Measurements from ENCODE around the gene MFAP3L.
"Not testable (repeated sequence)": the region's sequence is repeated elsewhere in the genome, so short reads cannot be mapped to it uniquely, and the experiment has no call there.

The MFAP3L gene

DNA sequence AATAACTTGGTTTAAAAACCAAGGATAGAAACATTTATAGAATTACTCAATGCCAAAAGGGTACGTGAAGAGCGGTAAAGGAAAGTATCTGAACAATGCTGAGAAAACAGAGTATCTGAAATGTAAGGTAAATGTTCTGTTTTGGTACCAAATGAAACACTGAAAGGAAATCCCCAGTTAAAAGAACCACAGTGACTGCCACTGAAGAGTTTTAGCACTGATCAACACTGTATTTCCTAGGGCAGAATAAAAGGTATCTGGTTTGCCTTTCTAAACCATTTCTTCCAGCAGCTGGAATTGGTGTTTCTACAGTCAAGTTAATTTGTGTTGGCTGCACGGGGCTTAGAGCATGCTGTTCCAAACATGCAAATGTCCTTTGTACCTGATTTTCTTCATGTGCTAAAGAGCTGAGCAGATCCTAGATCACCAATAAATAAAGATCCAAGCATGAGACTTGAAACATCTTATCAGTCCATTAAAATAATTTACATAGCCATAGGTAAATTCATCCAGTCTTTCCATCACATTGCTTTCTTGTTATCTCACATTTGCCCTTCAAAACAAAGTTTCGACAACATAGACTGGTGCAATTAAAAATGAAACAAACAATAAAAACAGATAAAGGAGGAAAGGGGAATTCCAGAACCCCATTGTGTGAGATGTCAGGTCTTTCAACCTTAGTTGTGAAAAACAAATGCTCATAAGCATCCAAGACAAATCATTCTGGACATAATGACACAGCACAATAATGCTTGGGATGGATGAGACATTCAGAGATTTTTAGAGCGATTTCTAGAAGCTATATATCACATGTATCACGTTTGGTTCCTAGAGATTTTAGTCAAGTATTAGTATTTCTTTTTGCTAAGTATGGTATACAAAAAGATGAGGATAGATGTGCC, 38.6 kb downstream of the MFAP3L start:
- no peak for DNase-seq (ENCODE audit: low spot score)

DNA sequence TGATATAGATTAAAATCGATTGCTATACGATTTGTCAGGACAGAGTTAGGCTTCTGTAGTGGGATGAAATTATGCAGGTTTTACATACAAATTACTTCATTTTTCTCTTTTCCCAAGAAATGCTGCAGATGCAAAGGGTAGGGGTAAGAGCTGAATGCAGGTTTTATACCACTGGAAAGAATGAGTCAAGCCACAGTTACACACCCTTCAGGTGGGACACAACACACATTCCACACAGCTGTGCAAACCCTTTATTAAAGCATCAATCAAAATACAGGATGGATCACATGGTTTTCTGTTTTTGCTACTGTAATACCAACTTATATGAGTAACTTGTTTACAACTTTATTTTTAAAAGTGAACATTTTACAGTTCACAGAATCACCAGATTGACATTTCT, 39.8 kb downstream of the MFAP3L start:
- no peak for DNase-seq (ENCODE audit: low spot score)

DNA sequence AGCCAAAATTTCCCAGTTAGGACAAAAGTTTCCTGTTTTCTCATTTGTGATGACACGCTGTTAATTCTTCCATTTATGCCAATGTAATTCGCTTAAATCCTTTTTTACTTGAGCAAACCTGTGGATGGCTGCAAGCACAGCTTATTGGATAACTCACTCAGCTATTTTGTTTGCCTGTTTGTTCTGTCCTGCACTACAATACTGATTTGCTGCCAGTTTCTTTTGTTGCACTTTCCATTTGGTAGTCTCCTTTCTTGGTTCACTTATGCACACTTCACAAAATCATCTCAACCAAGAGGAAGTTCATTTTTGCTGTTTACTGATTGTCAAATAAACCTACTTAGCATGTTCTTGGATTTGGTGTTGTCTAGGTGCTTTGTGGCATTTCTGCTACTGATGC, 40.3 kb downstream of the MFAP3L start:
- DNase-seq (ENCODE audit: low spot score), result no peak

DNA sequence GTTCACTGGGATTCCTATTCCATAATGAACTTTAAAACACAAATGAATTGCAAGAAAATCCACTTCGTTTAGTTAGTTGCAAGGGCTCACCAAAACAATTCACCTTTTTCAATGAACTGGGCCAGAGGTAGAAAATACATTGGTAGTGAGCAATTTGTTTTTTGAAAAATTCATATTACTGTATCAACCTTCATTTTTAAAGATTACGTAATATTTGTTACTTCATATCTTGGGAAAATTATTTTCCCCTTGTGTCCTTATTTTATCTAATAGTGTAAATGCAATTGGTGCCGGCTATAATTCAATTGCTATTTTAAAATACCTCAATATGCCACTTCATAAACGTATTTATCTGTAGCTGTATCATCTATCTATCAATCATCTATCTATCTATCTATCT, 41.5 kb downstream of the MFAP3L start:
- DNase-seq (ENCODE audit: low spot score), result no peak

DNA sequence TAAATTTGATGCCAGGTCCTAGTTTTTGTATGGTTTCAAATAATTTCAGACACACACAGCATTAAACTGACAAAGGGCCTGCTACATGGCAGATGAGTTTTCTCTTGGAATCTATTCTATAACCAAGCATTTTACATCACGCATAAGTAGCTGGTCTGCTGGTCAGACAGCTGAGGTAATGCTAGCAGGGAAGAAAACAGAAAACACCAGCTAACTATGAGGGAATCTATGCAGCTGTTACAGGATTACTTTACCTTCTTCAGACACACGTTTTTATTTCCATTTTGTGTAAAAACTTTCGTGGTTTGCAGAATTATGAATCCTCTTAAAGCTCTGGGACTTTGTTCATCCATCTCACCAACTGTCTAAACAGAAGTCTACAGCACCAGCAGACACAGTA, 42.0 kb downstream of the MFAP3L start:
- no peak for DNase-seq (ENCODE audit: low spot score)

DNA sequence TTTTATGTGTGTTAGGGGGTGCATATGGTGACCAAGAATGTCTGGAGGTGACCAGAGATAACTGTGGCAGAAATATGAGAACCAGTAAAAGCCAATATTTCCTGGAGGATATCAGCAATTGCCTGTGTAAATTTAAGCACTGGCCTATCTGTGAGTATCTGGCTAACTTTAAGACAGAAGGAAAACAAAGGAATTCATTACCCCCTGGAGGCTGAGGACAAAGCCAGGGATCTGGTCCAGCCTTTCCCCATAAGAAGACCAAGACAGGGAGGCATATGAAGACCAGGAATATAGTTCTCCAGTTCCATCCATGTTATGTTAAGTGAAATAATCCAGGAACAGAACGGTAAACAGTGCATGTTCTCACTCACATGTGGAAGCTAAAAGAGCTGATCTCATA, 49.2 kb downstream of the MFAP3L start:
- no peak for DNase-seq (ENCODE audit: low spot score)

DNA sequence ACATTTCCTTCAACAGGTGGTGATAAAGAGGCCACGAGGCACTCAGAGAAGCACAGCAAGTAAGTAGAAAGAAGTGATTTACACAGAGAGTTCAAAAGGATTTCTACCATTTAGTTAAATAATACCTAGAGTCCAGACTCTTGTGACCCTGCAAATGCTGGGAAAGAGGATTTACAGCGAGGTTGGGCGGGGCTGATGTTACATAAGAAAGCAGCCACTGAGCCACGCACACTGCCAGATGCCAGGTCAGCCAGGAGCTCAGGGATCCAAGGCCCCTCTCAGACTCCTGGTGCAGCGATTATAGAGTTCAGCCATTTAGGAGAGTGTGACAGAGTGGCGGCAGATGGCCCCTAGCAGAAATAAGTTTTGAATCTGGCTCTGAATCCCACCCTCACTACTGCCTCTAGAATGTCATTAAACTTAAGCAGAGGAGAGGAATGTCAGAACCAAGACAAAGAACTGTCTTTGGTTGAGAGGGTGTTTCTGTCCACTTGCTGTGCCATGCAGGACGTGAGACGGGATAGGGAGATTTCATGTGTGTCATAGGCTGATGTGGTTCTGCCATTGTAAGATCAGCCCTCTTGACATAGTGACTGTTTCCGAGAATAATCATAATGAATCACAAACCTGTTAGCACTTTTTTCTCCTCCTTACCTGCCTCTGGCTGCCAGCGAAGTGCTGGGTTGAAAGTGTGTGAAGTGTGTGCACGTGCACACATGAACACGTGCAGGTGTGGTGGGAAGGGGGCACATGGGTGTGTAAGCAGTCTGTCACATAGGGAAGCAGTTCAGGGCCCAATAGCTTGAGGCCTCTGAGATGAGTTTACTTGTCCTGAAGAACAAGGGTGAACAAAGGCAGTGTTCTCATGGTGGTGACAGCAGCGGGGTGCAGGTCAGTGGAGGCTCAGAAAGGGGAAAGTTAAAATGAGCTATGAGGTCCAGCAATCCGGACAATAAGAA, 50.1 kb downstream of the MFAP3L start:
- no peak for DNase-seq (ENCODE audit: low spot score)

DNA sequence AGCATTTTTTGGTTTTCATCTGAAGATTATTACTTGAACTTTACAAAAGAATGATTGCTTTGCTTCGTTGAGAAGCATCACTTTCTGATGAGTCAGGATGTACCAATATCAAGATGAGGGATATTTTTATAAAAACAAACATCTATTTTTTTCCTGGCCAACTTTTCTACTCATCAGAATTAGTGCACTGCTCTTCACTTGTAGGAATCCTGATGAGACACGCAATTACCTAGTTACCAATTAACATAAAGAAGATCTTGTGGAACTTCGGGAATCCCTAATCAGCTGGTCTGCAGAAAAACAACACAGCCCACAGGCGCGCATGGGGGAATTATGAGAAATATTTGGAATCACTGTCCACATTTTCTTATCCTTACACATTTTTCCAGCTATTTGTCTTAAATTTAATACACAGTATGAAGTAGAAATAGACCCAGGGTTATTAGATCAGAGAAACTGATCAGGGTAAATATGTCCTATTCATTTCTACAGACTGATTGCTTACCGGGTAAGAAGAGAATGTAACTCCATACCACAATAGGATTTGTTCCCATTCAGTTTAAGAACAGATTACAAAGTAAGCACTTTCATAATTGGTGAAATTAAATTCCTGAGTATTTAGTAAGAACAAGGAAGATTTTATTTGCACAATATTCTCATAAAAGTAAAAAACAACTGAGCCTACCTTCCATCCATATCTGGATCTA, 50.9 kb downstream of the MFAP3L start:
- DNase-seq (ENCODE audit: low spot score), result no peak

DNA sequence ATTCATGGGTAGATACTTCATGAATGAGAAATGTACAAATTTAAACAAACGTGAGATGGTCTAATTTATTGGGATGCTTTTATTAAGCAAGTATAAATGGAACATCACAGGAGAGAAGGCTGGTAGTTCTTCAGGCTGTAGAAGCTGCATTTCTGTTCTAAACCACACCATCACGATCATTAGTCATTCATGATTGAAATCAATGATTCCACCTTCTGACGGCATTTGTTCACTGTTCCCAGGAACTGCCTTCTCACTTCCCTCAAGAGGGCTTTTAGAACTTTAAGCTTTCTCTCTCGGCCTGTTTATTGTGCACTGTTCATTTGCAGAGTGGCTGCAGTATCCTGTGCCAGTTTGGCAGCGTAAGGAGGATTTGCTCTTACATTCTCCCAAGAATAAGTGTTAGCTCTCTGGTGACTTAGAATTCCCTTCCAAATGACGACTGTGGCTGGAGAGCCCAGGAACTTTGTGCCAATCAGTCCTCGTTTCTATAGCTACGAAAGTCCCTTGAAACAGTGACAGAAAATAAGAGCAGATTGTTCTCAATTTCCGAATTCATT, 54.7 kb downstream of the MFAP3L start:
- no peak for DNase-seq (ENCODE audit: low spot score)

DNA sequence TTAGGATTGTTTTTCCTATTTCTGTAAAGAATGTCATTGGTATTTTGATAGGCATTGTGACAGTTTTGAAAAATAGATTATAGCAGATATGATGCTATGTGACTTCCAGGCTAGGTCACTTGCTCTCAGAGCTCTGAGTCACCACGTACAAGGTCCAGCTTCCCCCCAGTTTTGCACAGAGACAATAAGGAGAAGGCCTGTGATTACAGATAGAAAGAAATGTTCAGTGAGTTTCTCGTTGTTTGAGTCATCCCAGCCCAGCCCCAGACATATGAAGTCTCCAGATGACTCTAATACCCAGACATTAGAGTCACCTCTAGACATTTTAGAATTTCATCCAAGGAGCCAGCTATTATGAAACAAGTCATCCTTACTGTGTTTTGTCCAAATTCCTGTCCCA, 57.2 kb downstream of the MFAP3L start:
- peak; percentile 87 for DNase-seq (ENCODE audit: low spot score)

DNA sequence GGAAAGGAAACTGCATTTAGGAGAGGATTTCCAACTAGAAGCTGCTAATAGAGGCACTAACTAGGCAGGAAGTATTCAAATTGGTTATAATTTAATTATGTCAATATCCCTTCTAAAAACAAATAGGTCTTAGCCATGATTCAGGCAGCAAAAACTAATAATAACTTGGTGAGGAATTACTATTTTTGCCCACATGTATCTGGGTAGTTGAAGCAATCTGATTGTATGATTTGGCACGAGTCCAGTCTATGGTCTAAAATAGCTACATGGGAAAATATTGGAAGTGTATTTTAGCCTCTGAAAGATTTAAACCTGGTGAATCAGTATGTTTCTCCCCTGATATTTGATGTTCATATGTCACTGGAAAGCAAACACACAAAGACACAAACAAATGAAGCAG, 62.2 kb downstream of the MFAP3L start:
- no peak for DNase-seq (ENCODE audit: low spot score)

DNA sequence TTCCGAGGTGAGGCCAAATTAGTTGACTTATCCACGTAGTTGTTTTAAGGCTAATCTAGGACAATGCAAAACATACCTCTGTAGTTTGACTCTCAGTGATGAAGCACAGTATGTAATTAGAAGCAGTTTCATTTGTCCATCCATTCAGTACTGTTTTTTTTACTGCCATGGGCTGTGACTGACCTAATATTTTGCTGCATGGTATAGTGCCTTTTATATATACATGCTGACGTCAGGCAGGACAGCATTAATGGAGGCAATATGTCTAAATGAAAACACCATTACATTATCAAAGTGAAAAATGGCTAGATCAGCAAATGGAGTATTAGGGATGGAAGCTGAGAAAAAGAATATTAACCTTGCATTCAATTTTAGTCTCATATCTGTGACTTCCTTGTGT, 66.9 kb downstream of the MFAP3L start:
- DNase-seq (ENCODE audit: low spot score), result no peak

DNA sequence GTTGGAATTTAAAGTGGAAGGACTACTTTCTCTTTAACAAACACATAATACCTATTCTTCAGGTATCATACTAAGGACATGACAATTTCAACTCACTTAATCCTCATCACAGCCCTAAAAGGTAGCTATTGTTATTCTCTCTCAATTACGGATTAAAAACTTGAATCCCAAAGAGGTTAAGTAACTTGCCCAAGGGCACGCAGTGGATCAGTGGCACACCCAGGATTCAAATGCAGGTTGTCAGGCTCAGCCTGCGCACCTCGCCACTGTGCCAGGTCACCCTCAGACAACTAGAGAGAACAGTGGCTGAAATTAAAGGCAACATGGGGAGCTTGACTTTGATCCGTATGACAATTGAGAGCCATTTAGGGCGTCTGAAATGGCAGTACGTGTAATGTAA, 67.6 kb downstream of the MFAP3L start:
- no peak for DNase-seq (ENCODE audit: low spot score)

DNA sequence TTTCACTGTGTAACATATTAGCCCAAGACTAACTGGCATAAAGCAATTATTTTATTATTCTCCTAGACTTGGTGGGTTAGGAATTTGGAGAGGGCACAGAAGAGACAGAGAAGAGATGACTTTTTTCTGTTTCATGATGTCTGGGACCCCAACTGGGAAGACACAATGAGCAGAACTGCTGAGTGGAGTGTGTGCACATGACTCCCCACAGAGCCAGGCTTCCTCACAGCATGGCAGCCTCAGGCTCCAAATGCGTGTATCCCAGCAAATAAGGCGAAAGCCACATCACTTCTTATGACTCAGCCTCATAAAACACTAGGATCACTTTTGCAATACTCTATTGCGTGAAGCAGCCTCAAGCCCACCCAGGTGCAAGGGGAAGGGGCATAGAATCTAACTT, 68.4 kb downstream of the MFAP3L start:
- DNase-seq (ENCODE audit: low spot score), result no peak

DNA sequence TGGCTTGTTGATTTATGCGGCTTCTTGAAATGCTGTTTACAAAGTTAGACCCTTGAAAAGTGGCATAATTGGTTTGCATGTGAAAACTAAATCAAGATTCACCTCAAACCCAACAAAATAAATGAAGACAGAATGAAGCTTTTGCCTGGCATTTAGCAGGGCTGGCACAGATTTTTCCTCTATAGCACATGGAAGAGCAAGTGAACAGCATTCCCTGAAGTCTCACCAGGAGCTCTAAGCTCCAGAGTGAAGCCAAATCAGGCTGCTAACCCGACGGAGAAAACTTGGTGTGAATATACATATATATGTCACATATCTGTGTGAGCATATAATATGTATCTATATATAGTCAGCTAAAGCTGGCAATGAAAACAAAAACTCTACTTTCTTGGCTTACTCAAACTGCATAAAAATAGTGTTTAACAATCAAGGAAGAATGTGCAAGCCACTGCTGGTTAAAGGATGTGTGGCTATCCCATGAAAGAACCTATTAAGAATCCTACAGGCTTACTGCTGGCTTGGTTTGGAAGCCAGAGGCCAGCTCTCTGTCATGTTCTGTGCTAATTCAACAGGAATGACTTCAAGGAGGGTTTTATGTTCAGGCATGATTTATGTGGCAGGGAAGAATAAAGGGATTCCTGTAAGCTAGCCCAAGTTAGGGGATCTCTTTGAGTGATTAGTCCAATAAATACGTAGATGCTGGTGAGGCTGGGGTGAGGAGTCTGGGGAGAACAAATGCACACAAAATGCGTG, 69.9 kb downstream of the MFAP3L start:
- DNase-seq (ENCODE audit: low spot score), result peak; percentile 15

DNA sequence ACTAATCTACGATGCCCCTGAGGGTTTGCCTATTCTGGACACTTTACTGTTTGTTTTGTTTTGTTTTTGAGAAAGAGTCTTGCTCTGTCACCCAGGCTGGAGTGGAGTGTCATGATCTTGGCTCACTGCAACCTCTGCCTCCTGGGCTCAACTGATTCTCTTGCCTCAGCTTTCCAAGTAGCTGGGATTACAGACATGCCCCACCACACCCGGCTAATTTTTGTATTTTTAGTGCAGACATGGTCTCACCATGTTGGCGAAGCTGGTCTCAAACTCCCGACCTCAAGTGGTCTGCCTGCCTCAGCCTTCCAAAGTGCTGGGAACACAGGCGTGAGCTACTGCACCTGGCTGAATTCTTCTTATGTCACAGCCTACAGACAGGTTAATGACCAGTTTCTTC, 70.7 kb downstream of the MFAP3L start:
- no peak for DNase-seq (ENCODE audit: low spot score)

DNA sequence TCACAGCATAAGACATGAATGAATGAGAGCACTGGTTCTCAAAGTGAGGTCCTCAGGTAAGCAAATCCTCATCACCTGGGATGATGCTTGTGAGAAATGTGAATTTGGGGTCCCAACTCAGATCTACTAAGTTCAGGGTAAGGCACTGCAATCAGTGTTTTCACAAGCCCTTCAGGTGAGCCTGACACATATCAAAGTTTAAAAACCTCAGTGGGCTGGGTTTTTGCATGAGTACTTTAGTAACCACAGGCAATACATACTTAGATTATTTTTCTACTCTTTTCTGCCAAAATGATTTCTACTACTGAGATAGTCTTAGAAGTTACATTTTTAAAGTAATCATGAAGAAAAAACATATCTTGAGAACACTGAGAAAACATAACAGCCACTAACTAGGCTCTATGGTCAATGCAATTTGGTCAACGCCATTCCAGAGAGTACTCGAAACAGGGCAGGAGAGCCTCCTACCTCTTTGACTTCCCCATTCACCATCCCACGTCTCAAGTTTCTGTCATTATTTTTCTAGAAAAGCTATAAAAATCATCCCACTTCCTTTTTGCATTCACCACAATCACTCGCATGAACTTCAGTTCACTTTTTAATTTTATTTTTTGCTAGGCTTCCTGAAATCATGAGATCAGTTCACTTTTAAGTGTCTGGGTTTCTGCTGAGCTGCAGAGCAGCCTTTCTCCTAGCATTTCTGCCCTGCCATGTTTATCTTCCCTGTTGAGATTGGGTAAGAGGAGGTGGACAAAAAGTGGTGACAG, 73.8 kb downstream of the MFAP3L start:
- no peak for DNase-seq (ENCODE audit: low spot score)

DNA sequence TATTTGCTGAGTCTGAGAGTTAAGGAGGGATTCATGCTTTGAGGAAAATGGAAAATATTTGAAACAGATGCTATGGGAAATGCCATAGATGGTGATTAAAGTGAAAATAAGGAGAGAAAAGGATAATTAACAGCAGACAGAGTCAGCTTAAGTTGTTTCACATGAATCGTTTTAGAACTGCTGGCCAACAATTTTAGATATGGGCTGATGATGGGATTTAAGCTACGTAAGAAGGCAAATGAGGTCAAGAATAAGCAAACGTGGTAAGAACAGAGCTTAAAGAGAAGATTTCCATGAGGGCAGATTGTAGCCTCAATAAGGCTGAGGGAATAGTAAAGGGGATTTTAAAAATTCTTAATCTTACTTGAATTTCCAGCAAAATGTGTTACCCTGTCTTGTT, 77.9 kb downstream of the MFAP3L start:
- no peak for DNase-seq (ENCODE audit: low spot score)

DNA sequence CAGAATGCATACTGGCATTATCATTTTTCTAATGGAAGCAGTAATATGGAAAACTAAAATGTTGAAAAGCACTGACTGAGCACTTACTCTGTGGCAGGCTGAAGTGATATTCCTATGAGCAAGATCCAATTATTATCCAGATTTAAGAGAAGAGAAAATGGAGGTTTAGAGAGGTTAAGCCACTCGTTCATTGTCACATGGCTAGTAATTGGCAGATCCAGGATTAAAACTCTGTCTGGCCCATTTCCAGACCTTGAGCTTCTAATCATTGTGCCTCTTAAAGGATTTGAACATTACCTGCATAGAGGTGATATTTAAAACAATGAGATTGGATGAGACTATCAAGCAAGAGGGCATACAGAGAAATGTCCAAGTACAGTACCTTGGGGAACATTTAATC, 80.6 kb downstream of the MFAP3L start:
- no peak for DNase-seq (ENCODE audit: low spot score)

DNA sequence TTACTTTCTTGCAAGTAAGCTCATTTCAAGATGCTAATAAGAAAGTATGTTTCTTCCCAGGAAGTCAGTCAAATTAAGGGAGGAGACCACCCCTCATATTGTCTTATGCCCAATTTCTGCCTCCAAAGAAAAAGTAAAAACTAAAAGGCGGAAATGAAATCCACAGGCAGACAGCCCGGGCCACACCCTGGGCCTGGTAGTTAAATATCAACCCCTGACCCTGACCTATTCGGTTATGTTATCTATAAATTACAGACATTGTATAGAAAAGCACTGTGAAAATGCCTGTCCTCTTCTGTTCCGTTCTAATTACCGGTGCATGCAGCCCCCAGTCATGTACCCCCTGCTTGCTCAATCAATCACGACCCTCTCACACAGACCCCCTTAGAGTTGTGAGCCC, 82.6 kb downstream of the MFAP3L start:
- DNase-seq (ENCODE audit: low spot score), result not testable (repeated sequence)

DNA sequence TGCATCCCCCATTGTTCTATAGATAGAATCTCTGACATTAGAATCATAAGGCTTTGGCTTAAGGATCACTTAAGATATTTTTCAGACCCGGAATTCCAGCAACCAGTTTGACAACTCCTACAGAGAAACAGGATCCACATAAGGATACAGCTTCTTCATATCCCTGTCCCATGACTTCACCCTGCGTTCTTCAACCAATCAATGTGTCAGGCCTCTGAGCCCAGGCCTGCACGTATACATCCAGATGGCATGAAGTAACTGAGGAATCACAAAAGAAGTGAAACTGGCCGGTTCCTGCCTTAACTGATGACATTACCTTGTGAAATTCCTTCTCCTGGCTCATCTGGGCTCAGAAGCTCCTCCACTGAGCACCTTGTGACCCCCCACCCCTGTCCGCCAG, 85.1 kb downstream of the MFAP3L start:
- DNase-seq (ENCODE audit: low spot score), result no peak
